RWPE1 (cell line): Measurements from ENCODE around the gene LEMD3.
A peak's percentile ranks its signal among the peaks of the same experiment; 100 is the strongest.

Experiments used
- CTCF ChIA-PET: fragments of 350-600 bp; sonication (Branson Sonifier 250); formaldehyde crosslinking; extraction: SDS; loops from one replicate; lab custom pipeline; 2021; lab: Yijun Ruan, JAX
- POLR2A ChIA-PET: fragments of 400-600 bp; formaldehyde crosslinking; extraction: SDS; loops from one replicate; lab custom pipeline; 2020; ENCODE audit warnings: antibody characterized with exemption; ENCODE audit not compliant: low non-redundant PET; lab: Yijun Ruan, JAX
- DNase-seq: peaks from one replicate; pipeline ENCODE4 v3.0.0; 2012; ENCODE audit warnings: low spot score
- H3K27ac ChIP-seq: fragments of 450-650 bp; 2 replicates; pipeline ENCODE4 v1.5.1; 2017
- TF ChIP-seq, protein P1 (sequence below): fragments of 450-650 bp; conservative IDR thresholded peaks from 2 replicates; pipeline ENCODE4 v1.5.1; 2017; ENCODE audit warnings: low read depth, mild to moderate bottlenecking

The LEMD3 gene

DNA sequence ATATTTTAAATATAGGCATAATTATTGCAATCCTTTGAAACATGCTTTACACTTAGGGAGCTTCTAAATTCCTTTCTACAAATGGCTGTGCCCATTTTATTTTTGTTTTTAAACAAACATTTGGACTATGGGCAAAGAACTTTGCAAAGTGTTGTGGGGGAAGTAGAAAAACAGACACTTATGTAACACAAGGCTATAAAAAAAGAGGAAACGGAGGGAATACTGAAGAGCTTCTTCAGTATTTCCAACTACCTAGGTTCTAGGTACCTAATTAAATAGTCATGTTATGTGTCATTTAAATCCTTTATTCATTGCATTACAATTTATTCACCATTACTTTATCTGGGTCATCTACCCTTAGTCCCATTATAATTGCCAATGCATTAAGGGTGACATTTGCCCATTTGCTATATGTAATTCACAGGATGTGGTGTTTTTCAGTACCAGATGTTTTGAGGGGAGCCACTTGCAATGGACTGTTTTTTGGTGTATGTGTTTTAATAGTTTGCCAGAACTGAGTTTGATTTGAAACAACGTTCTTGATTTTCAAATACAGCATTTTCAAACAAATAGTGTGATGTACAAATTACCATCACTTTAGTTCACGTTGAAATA, 107.6 kb downstream of the LEMD3 start:
- TF ChIP-seq, protein P1, sequence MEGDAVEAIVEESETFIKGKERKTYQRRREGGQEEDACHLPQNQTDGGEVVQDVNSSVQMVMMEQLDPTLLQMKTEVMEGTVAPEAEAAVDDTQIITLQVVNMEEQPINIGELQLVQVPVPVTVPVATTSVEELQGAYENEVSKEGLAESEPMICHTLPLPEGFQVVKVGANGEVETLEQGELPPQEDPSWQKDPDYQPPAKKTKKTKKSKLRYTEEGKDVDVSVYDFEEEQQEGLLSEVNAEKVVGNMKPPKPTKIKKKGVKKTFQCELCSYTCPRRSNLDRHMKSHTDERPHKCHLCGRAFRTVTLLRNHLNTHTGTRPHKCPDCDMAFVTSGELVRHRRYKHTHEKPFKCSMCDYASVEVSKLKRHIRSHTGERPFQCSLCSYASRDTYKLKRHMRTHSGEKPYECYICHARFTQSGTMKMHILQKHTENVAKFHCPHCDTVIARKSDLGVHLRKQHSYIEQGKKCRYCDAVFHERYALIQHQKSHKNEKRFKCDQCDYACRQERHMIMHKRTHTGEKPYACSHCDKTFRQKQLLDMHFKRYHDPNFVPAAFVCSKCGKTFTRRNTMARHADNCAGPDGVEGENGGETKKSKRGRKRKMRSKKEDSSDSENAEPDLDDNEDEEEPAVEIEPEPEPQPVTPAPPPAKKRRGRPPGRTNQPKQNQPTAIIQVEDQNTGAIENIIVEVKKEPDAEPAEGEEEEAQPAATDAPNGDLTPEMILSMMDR, result no peak
- CTCF ChIA-PET, result interaction anchor here (0.6 to 1.0 kb wide), 4 partner anchors 35 to 233 kb away, joined by 3 to 4 read pairs (median 3); no protein-coding TSS in a partner anchor
- POLR2A ChIA-PET, result no interaction called here
- no peak overlapping the region for H3K27ac ChIP-seq
- DNase-seq, result no peak

DNA sequence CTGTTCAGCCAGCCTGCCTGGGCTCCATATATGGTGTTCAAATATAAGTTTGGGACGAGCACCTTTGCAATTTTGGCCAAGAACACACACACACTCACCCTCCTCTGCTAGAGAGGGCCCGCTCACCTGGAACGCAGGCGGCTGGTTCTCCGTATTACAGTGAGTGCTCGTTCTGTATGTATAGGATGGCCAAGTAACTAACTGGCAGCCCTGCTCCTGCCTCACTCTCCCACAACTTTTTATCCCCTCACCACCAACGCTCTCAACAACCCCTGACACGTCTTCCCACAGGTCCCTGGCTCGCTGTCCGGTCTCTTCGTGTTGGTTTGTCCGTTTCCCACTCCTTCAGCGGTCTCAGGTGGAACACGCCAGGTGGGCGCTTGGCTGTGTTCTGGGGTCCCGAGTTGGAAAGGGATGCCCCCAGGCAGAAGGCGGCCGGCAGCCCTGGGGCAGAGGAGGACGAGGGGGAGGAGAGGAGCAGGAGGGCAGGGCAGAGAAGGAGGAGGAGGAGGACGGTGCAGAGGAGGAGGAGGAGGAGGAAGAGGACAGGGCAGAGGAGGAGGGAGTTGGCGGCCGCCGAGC, 108.7 kb downstream of the LEMD3 start:
- TF ChIP-seq, protein P1, result no peak
- CTCF ChIA-PET, result no interaction called here
- POLR2A ChIA-PET, result no interaction called here
- H3K27ac ChIP-seq, result peak overlapping the region; percentile 79
- no peak for DNase-seq

DNA sequence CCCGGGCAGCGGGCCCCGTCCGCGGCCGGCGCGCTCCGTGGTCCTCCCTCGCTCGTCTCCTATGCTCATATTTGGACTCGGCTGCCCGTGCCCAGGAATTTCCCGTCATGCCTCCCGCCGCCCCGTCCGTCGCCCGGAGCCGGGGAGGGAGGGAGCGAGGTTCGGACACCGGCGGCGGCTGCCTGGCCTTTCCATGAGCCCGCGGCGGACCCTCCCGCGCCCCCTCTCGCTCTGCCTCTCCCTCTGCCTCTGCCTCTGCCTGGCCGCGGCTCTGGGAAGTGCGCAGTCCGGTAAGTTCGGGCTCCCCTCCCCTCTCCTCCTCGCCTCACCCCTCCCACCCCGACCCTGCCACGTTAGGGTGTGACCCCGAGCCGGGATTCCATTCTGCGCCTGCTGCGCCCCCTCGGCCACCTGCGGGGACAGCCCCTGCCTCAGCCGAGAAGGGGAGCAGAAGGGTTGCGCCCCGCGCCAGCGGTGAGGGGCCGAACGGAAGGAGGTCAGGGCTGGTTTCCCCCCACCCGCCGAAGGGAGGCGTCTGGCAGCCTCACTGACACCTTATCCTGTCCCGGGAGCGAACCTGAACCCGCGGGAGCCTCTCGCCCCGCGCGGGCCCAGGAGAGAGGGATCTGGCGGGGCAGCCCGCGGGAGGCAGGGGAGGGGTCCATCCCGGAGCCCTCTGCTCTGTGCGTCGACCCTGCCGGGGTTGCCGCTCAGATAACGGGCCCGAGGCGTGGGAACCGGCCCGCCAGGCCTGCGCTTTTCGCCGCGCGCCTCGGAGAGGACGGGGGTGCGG, 109.4 kb downstream of the LEMD3 start, which contains the start of gene MSRB3:
Gene MSRB3 (plus strand): TSS at position 108 of the 793 bp plus-strand sequence. CDS start 29,897 bp downstream, outside the sequence.
- CTCF ChIA-PET, result interaction anchor here (0.6 kb wide), 1 partner anchor 506 kb away, joined by 3 read pairs; no protein-coding TSS in a partner anchor
- DNase-seq, result peak; percentile 77
- H3K27ac ChIP-seq, result peak within 1 kb of the TSS; percentile 79
- TF ChIP-seq, protein P1, result peak; percentile 34
- POLR2A ChIA-PET, result no interaction called here

GRCh38 chr12:65279369-65280112, 110.2 kb downstream of the LEMD3 start:
- TF ChIP-seq, protein P1, result no peak
- no peak for DNase-seq
- H3K27ac ChIP-seq, result peak overlapping the region; percentile 79
- CTCF ChIA-PET, result interaction anchor here (0.6 kb wide), 1 partner anchor 507 kb away, joined by 3 read pairs; no protein-coding TSS in a partner anchor
- POLR2A ChIA-PET, result no interaction called here

GRCh38 chr12:65280306-65280705, 110.9 kb downstream of the LEMD3 start:
- H3K27ac ChIP-seq, result no peak overlapping the region
- ChIA-PET POLR2A (no interaction called here), CTCF (no interaction called here)
- no peak for DNase-seq
- TF ChIP-seq, protein P1, result no peak
